Neutrophil (primary cell): ENCODE results near the gene ARHGDIA.
"Not testable (repeated sequence)": the region's sequence is repeated elsewhere in the genome, so short reads cannot be mapped to it uniquely, and the experiment has no call there.

Source experiments
- H3K27ac ChIP-seq: fragments of 200-600 bp; sonication (generic); 2 replicates; pipeline ENCODE4 v1.5.1; 2016; ENCODE audit warnings: mild to moderate bottlenecking, moderate library complexity
- H3K27me3 ChIP-seq: fragments of 200-600 bp; sonication (generic); 2 replicates; pipeline ENCODE4 v1.6.0; 2016; ENCODE audit warnings: mild to moderate bottlenecking
- H3K36me3 ChIP-seq: fragments of 200-600 bp; sonication (generic); 2 replicates; pipeline ENCODE4 v1.5.1; 2017
- H3K4me1 ChIP-seq, 2 experiments: fragments of 200-600 bp in 1 of 2; sonication (generic) in 1 of 2; 1 replicate in 1 of 2; 2 replicates in 1 of 2; pipeline versions ENCODE4 v1.5.1 to v1.6.1; 2013 to 2016; ENCODE audit warnings: low read depth in 1 of 2, low read length in 1 of 2, mild to moderate bottlenecking in 1 of 2, moderate library complexity in 1 of 2; ENCODE audit not compliant: control insufficient read depth in 1 of 2, insufficient read depth in 1 of 2
- H3K4me3 ChIP-seq, 2 experiments: fragments of 200-600 bp in 1 of 2; sonication (generic) in 1 of 2; 1 replicate in 1 of 2; 2 replicates in 1 of 2; pipeline ENCODE4 v1.5.1; 2013 to 2016; ENCODE audit warnings: low read depth in 1 of 2, low read length in 1 of 2, mild to moderate bottlenecking in 1 of 2, moderate library complexity in 1 of 2
- H3K9me3 ChIP-seq: fragments of 200-600 bp; sonication (generic); 2 replicates; pipeline ENCODE4 v1.5.1; 2016
- CTCF ChIP-seq: fragments of 200-600 bp; sonication (generic); IDR thresholded peaks from 2 replicates; pipeline ENCODE4 v1.5.1; 2016; ENCODE audit warnings: antibody characterized with exemption

Gene ARHGDIA

GRCh38 chr17:81840826-81841778 lies 30.0 kb downstream of the ARHGDIA start:
- peaks cover 41% of the 10 kb centered on the region for H3K36me3 ChIP-seq
- TF ChIP-seq CTCF = no peak
- peaks cover 52 to 64% of the 10 kb centered on the region in 2 experiments for H3K4me1 ChIP-seq
- no peaks in the 10 kb centered on the region for H3K9me3 ChIP-seq
- H3K4me3 ChIP-seq = peak overlapping the region in 1 of 2 experiments; percentile 24
- H3K27me3 ChIP-seq = no peaks in the 10 kb centered on the region
- H3K27ac ChIP-seq = peak overlapping the region; percentile 47

GRCh38 chr17:81840059-81840458 lies 31.1 kb downstream of the ARHGDIA start:
- not testable (repeated sequence) for H3K9me3 ChIP-seq, H3K4me3 ChIP-seq, H3K27ac ChIP-seq, H3K27me3 ChIP-seq
- Histone ChIP-seq H3K4me1 (peaks cover 57 to 68% of the 10 kb centered on the region in 2 experiments), H3K36me3 (peaks cover 30% of the 10 kb centered on the region)

- peaks cover 57 to 69% of the 10 kb centered on the region in 2 experiments for H3K4me1 ChIP-seq
- TF ChIP-seq CTCF = no peak
- H3K36me3 ChIP-seq = peaks cover 23% of the 10 kb centered on the region
- H3K9me3 ChIP-seq = no peaks in the 10 kb centered on the region
- no peak overlapping the region for H3K4me3 ChIP-seq
- H3K27me3 ChIP-seq = no peaks in the 10 kb centered on the region
- H3K27ac ChIP-seq = peak overlapping the region; percentile 86
Measured at GRCh38 chr17:81839301-81839700, 31.8 kb downstream of the ARHGDIA start.

GRCh38 chr17:81838753-81839255 lies 32.3 kb downstream of the ARHGDIA start:
- no peak for TF ChIP-seq CTCF
- H3K9me3 ChIP-seq = no peaks in the 10 kb centered on the region
- H3K4me1 ChIP-seq = peaks cover 60 to 68% of the 10 kb centered on the region in 2 experiments
- H3K36me3 ChIP-seq = peaks cover 18% of the 10 kb centered on the region
- H3K27ac ChIP-seq = peak overlapping the region; percentile 86
- no peaks in the 10 kb centered on the region for H3K27me3 ChIP-seq
- no peak overlapping the region for H3K4me3 ChIP-seq

GRCh38 chr17:81837641-81838040 lies 33.5 kb downstream of the ARHGDIA start:
- Histone ChIP-seq H3K27ac (peak overlapping the region; percentile 86), H3K36me3 (peaks cover 6% of the 10 kb centered on the region), H3K27me3 (no peaks in the 10 kb centered on the region), H3K4me3 (peak overlapping the region; percentile 46 to 49), H3K9me3 (no peaks in the 10 kb centered on the region), H3K4me1 (peaks cover 65 to 72% of the 10 kb centered on the region in 2 experiments)
- no peak for TF ChIP-seq CTCF

GRCh38 chr17:81834831-81835267 lies 36.3 kb downstream of the ARHGDIA start, which contains the start of gene PPP1R27:
Gene PPP1R27, minus strand, starts transcription at chr17:81835050. Its CDS starts 97 bp downstream, at chr17:81834953.
- TF ChIP-seq CTCF = no peak
- no peaks in the 10 kb centered on the region for H3K27me3 ChIP-seq
- H3K27ac ChIP-seq = peak within 1 kb of the TSS; percentile 95

More at GRCh38 chr17:81834831-81835267, 36.3 kb downstream of the ARHGDIA start, which contains the start of gene PPP1R27:
- Histone ChIP-seq H3K9me3 (no peaks in the 10 kb centered on the region), H3K4me3 (peak within 1 kb of the TSS in 1 of 2 experiments; percentile 65), H3K36me3 (no peaks in the 10 kb centered on the region), H3K4me1 (peaks cover 61 to 64% of the 10 kb centered on the region in 2 experiments)
